ENCODE measurements around the gene TRPC3.

The TRPC3 gene

GRCh38 chr4:121964958-121965357 lies 13.1 kb upstream of the TRPC3 start:
- TF ChIP-seq CTCF (conservative IDR thresholded peaks at IDR 0.05; ENCODE audit: low read depth, low read length), result no peak
- no peak overlapping the region for H3K4me3 ChIP-seq (ENCODE audit: low read depth, low read length)
- DNase-seq (ENCODE audit: low read depth), result no peak

- no peak overlapping the region for H3K4me3 ChIP-seq (ENCODE audit: low read depth, low read length)
- no peak for DNase-seq (ENCODE audit: low read depth)
- no peak for TF ChIP-seq CTCF (conservative IDR thresholded peaks at IDR 0.05; ENCODE audit: low read depth, low read length)
Observed at GRCh38 chr4:121960818-121961217, 9.0 kb upstream of the TRPC3 start.

- TF ChIP-seq CTCF (conservative IDR thresholded peaks at IDR 0.05; ENCODE audit: low read depth, low read length), result no peak
- no peak overlapping the region for H3K4me3 ChIP-seq (ENCODE audit: low read depth, low read length)
- DNase-seq (ENCODE audit: low read depth), result no peak
Observed at GRCh38 chr4:121958777-121959176, 6.9 kb upstream of the TRPC3 start.

GRCh38 chr4:121957266-121957665 lies 5.4 kb upstream of the TRPC3 start:
- TF ChIP-seq CTCF (conservative IDR thresholded peaks at IDR 0.05; ENCODE audit: low read depth, low read length), result no peak
- DNase-seq (ENCODE audit: low read depth), result no peak
- H3K4me3 ChIP-seq (ENCODE audit: low read depth, low read length), result no peak overlapping the region

GRCh38 chr4:121953860-121954259 lies 2.0 kb upstream of the TRPC3 start:
- no peak for DNase-seq (ENCODE audit: low read depth)
- no peak overlapping the region for H3K4me3 ChIP-seq (ENCODE audit: low read depth, low read length)
- no peak for TF ChIP-seq CTCF (conservative IDR thresholded peaks at IDR 0.05; ENCODE audit: low read depth, low read length)

- DNase-seq (ENCODE audit: low read depth), result no peak
- H3K4me3 ChIP-seq (ENCODE audit: low read depth, low read length), result no peak overlapping the region
- no peak for TF ChIP-seq CTCF (conservative IDR thresholded peaks at IDR 0.05; ENCODE audit: low read depth, low read length)
Observed at GRCh38 chr4:121952290-121952689, 430 bp upstream of the TRPC3 start.

GRCh38 chr4:121950680-121951520 lies 960 bp downstream of the TRPC3 start:
- H3K4me3 ChIP-seq (ENCODE audit: low read depth, low read length), result peak overlapping the region; percentile 57
- DNase-seq (ENCODE audit: low read depth), result peak; percentile 14
- no peak for TF ChIP-seq CTCF (conservative IDR thresholded peaks at IDR 0.05; ENCODE audit: low read depth, low read length)
